Mesenteric fat pad (tissue), 1 donor: ENCODE data around the gene GAR1. TPM values are rescaled to one million over a fixed set of nuclear protein-coding genes. Genes with fewer than 3 reads are reported as not detected.
A peak's percentile ranks its signal among the peaks of the same experiment; 100 is the strongest.
"Not testable (repeated sequence)": the region's sequence is repeated elsewhere in the genome, so short reads cannot be mapped to it uniquely, and the experiment has no call there.

Source experiments
- DNase-seq: peaks from one replicate; pipeline ENCODE4 v3.0.0-alpha.2; 2020; ENCODE audit warnings: low spot score
- long read RNA-seq: library from polyadenylated mRNA; unstranded; transcript quantifications from one replicate; pipeline ENCODE4 v2.0.0, GENCODE V29; 2020
- total RNA-seq: library from RNA; stranded (reverse); fragmentation: NEBNext Ultra II Directional; extraction: Animal tissue kit (Norgen Biotek cat#: 25700); gene quantifications from one replicate; pipeline ENCODE4 v1.2.1, GENCODE V29; 2021
- donor health status: DM: yes; HTN: yes; CAD: no.

Gene GAR1
- total RNA-seq = 15.7 TPM
- long read RNA-seq, transcript GAR1-201 (7 exons, 1,224 nt) = major isoform, 10 of 12 reads
- long read RNA-seq, partial matches to known transcripts = 0 of 12 reads
- long read RNA-seq, other reads (novel, unspliced or antisense) = 2 of 12 reads

DNA sequence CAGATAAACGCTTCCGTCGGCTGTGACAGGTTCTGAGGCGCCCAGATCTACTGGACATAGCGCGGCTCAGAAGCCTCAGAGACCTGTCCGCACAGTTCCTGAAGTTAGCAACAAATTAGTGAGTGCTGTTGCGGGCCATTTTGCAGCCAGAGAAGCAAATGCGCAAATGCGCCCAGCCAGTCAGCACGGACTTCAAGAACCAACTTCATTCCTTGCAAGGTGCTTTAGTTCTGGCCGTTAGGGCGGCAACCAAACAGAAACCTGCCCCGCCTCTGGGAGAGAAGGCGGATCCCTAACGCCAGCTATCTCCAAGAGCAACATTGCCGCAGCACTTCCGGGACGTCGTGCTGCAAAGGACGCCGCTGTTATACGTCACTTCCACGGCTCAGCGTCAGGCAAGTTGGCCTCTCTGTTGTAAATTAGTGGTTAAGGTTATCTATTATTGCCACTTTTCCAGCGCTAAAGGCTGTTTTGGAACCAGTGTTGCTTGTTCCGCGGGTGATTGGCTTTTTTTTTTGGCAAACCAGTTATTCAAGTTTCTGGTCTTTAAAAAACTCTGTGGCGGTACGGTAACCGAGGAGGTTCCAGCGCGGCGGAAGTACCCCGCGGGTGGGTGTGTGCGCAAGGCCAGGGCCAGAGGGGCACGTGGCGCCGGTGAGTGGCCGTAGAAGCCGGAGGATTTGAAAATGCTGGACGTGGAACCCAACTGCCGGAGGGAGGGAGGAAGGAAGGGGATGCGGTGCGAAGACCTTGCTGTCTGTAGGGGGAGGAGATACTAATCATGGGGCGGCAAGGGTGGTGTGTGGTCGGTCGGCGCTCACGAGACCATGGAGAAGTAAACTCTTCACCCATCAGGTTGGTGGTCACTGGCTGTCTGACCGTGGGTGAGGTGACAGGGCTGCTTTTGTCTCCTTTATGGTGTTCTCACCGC lies at the start of gene GAR1:
Gene GAR1 (plus strand): TSS at position 612 of the 931 bp plus-strand sequence. CDS start 403 bp downstream, outside the sequence.
- DNase-seq = peak; percentile 91

DNA sequence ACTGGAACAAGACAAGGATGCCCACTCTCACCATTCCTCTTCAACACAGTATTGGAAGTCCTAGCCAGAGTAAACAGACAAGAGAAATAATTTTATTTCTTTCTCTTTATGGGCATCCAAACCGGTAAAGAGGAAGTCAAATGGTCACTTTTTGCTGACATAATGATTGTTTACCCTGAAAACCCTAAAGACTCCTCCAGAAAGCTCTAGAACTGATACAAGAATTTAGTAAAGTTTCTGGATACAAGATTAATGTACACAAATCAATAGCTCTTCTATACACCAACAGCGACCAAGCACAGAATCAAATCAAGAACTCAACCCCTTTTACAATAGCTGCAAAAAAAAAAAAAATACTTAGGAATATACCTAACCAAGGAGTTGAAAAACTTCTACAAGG lies 33.5 kb upstream of the GAR1 start:
- not testable (repeated sequence) for DNase-seq

DNA sequence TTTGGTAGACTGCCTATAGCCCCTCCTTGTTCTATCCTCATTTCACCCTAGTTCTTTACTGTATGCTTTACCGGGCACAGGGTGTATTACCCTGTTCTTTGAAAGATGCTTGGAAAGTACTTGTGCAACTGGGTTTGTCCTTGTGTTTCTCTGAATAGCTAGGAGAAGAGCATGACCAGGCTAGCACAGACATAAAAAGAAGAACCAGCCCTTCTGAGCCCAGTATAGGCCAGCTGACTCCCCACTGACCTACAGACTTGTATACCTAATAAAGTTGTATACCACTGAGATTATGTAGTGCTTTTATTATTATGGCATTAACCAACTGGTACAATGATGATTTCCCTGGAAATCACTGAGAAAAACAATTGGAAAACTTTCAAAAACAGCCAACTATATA lies 28.7 kb upstream of the GAR1 start:
- DNase-seq = no peak

DNA sequence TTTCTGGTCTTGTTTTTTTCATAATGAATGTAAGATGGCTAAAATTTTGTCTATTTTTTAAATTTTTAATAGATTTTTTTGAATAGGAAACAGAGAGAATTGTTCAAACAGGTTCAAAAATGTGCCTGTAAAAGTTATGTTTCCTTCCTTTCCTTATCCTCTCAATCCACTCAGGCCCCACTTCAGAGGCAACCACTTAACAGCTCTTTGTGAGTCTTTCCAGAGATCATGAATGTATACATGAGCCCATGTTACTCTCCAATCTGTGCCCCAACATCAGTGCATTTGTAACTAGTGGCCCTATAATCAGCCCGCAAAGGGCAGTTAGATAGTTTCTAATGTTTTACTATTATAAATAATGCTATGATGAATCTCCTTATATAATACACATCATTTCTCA lies 27.8 kb upstream of the GAR1 start:
- no peak for DNase-seq

DNA sequence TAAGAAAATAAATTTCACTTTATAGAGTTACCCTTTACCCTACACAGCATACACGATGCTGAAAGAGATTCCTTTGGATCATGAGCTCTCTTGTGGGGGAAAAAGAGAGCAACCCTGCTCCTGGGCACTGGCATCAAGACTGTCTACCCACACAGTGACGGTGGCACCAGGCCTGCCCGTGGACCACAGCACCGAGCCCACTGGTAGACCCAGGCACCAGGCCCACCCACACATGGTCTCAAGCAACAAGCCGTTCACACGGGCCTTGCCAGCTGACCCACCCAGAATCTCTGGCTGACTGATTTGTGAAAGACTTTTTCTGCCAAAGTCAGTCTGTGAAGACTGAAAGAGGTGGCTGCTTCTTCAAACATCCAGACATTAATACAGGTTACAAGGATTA lies 20.5 kb upstream of the GAR1 start:
- DNase-seq = no peak

DNA sequence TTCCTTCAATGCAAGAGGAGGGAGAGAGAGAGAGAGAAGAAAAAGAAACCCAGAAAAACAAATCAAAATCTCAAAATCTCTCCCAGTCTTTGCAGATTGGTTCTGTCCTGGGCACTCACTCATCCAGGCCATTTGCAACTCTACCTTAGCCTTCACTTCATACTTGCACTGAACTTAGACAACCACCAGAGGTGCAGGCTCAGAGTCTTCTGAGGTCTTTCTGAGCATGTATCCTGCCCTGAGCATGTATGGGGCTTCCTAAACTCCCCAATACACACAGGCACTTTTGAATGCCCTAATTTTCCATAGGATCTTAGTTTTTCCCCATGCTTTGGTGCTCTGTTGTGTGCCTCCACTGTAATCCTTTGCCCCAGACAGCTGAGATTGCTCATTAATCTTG lies 16.7 kb upstream of the GAR1 start:
- no peak for DNase-seq

DNA sequence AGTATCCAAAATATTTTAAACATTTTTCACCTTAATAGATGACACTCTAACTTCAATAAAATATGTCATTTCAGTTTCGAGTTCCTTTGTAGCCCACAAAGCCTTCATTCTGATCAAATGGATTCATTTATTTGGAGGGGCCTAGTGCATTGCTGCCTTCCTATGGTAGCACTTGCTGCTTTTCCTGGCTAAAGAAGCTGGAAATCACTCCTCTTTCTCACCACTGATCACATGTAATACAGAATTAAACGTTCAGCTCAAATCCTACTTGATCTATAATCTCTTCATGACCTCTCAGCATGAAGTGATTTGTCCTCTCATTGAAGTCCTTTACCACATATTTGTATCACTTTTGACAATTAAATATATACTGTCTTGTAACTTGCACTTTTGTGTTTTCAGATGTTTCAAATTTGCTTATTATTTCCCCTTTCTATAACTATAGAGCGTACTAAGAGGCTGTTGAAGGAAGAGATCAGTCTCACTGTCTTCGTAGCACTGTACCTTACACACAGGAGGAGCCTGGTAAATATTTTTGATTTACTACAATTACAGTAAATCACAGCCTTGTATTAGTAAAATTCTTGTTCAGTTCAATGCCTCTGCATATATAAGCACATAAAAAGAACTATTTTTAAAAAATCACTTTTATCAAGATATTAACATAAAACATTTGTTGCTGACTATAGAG lies 14.3 kb upstream of the GAR1 start:
- no peak for DNase-seq

DNA sequence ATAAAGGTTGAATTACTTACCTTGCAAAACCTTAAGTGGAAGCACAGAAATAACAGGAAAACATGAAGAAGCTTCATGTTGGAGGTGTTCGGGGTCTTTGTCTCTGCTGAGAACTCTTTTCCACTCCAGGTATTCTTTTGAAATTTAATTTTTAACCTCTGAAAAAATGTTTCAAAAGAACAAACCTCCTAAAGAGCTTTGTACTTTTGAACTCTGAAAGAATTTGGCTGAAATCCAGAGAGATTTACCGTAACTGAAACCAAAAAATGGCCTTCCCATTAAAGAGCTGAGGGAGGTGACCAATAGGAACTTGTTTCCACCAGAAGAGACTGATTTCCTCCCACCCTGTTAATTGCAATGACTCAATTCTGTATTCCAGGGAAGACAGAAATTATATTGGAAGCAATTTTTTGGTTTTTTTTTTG lies 13.7 kb upstream of the GAR1 start, which contains the start of gene CFI:
Gene CFI (minus strand): TSS at position 105 of the 425 bp plus-strand sequence. CDS start 28 bp downstream, at position 77.
- DNase-seq = no peak

DNA sequence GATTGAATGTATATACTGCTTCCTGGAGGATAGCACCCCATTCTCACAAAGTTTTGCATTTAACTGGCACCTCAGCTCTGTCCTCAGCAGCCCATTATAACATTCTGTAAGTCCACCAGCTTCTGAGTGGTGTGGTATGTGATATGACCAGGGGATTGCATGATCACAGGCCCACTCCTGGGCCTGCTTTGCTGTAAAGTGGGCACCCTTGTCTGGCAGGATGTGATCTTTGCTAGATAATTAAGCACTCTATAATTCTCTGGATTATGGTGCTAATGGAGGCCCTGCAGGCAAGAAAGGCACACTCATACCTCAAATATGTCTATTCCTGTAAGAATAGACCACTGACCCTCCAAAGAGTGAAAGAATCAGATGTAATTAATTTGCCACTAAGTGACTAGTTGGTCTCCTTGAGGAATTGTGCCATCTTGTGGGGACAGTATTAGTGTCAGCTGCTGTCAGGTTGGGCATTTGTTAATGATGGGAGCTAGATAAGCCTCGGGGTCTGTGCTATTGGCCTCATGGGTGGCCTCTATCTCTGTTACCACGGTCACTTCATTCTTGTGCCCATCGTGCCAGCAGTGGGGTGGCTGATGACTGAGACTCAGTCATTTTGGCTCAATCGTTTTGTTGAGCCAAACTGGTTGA lies 11.5 kb upstream of the GAR1 start:
- no peak for DNase-seq

DNA sequence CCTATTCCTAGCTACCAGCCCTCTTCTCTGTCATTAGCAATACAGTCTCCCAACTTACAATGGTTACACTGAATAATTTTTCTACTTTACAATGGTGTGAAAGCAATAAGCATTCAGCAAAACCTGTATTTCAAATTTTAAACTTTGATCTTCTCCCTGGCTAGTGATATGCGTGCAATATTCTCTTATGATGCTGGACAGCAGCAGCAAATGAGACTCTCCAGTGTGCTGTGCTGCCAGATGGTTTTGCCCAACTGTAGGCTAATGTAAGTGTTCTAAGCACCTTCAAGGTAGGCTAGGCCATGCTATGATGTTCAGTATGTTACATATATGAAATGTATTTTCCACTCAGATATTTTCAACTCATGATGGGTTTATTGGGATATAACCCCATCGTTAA lies 5.9 kb upstream of the GAR1 start:
- DNase-seq = no peak

DNA sequence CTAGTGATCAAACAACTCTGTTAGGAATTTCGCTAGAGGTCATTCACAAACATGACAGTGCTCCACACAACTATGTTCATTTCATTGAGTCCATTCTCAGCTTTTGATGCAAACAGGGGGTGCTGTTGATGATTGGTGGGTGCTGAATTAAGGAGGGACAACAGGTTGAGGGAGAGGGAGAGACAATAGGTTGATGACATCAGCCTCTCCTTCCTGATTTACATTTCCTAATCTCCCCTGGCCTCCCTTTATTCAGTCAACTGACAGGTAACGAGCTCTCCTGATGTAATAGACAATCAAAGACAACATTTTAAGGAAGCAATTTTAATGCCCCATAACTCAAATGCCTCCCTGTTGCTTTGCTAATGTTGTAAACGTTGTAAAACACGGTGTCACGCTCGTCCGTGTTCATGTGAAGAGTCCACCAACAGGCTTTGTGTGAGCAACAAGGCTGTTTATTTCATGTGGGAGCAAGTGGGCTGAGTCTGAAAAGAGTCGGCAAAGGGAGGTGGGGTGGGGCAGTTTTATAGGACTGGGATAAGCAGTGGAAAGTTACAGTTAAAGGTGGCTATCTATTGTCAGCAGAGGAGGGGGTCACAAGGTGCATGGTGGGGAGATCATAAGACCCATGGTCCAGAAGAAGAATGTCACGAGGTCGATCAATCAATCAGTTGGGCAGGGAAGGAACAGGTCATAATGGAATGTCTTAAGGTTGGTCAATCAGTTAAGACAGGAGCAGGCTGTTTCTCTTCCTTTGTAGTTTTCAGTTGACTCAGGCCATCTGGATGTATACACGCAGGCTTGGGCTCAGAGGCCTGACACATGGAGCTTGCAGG lies 4.8 kb upstream of the GAR1 start:
- no peak for DNase-seq

DNA sequence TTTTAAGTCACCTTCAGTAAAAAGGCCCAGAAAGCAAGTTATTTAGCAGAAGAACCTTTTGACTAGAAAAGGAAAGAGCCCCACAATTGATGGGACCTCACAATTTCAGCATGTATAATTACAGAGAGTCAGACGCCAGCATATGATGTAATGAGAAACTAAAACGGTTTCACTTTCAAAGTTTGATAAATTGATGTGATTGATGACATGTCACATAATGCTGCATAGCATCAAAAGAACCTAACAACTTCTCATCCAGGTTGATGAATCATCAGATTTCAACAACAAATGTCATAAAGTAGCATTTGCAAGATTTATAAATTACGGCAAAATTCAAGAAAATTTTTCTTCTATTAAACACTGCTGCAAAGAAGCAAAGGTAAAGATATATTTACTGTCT lies 3.9 kb upstream of the GAR1 start:
- DNase-seq = no peak

DNA sequence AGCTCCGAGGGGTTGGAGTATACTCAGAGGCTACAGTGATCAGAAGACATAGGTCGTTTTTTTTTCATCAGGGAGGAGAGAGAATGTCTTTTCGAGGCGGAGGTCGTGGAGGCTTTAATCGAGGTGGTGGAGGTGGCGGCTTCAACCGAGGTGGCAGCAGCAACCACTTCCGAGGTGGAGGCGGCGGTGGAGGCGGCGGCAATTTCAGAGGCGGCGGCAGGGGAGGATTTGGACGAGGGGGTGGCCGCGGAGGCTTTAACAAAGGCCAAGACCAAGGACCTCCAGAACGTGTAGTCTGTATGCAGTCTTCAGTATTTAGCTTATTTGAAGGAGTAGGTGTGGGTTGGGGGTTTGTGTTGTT lies 500 bp downstream of the GAR1 start:
- DNase-seq = no peak

DNA sequence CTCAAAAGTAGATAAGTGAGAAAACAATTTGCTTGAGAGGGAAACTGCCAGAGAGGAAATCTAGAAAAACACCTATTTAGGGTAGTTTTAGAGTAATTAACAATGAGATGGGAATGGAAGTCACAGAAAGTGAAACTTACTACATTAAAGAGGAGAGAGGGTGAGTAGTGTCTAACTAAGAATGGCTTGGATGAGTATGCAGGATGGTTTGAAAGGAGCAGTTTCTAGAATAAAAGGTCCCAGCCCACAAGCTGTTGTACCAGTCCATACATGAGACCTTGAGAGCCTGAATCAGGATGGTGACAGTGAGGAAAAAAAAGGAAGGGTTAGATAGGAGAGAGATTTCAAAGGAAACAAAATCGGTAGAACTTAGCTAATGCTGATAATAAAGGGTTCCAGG lies 1.3 kb downstream of the GAR1 start:
- DNase-seq = no peak

DNA sequence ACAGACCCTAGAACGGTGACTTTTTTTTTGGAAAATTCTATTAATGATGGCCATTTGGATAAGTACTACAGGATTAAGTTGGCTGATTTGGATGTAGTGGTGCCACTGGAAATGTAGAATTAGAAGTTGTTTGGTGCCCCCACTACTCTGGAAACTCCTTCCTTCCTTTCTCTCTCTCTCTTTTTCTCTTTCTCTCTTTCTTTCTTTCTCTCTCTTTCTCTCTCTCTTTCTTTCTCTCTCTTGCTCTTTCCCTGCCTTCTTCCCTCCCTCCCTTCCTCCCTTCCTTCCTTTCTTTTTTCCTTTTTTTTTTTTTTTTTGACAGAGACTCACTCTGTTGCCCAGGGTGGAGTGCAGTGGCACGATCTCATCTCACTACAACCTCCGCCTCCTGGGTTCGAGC lies 2.7 kb downstream of the GAR1 start:
- no peak for DNase-seq

DNA sequence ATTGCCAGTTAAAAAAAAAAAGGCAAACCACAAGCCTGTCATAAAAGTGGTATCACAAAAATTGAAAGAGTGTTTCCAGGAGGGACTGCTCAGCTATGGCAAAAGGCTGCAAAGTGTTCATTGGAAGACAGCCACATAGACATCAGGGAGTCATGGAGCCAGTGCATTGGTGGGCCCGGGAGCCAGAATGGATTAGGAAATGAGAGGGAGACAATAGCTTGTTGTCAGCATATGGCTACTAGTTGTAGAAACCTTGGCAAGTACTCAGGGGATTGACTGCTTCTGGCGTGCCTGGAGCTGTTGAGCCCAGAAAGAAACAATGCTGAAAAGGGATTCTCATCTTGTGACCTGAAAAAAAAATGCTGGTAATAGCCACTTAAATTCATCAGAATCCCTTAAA lies 5.0 kb downstream of the GAR1 start:
- DNase-seq = no peak

DNA sequence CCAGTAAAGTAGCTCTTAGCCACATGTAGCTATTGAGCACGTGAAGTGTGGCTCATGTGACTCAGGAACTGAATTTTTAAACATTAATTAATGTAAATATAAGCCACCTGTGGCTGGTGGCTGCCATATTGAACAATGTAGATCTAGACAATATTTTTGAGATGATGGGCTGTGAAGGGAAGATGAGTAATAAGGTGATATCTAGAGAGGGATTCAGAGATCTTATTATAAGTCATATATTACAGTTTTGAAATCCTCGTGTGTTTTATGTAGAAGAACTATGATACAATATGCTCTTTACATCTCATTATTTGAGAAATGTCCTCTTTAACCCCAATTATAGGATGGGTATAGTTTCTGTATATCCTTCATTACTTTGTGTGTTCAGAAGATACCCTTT lies 5.6 kb downstream of the GAR1 start:
- no peak for DNase-seq

DNA sequence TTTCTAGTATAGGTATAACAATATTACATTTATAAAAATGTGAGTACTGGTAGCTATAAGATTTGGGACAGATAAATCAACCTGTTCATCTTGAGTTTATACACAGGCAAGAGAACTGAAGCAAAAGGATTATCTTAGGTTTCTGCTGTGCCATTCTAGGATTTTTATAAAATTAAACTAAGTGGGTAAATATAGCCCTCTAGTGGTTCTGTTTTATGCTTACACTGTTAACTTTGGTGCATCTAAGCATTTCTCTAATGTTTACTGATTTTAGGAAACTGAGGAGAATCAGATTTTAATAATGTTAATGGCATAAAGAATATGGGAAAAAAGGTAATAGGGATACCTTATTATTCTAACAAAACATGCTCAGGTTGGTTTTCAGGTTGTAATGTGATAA lies 11.2 kb downstream of the GAR1 start:
- DNase-seq = no peak

DNA sequence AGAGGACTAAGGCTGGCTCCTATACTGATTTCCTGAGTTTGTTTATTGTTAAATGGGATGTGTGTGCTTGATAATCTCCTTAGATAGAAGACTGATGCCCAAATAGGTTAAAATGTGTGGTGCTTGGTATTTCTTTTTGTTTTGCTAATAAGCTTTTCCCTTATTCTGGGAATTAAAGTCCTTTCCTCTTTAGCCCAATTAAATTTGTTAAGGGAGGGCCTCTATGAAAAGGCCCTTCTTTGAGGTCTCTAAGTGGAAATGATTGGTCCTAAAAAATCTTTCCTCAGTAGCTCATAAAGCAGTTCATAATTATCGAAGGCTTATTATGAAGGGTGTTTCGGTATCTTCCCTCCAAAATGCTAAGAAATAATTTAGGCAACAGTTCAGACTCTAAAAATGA lies 12.1 kb downstream of the GAR1 start, which contains the start of gene RRH:
Gene RRH (plus strand): TSS at position 301 of the 400 bp plus-strand sequence. CDS start 56 bp downstream, at position 357.
- no peak for DNase-seq

DNA sequence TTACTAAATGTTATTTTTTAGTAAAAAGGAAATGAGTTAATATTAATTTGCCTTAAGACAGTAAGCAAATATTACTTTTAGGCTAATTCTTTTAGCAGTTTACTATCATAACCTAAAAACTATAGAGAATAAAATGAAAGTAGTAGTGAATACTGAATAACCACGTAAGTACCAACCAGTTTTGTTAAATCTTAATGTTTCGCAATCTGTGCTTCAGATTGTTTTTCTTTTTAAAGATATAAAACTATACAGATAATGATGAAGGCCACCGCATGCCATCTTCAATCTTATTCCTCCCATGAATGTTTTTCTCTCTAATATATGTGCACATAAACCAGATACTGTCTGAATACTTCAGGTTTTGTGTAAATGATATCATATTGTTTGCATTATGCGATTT lies 18.2 kb downstream of the GAR1 start:
- no peak for DNase-seq

DNA sequence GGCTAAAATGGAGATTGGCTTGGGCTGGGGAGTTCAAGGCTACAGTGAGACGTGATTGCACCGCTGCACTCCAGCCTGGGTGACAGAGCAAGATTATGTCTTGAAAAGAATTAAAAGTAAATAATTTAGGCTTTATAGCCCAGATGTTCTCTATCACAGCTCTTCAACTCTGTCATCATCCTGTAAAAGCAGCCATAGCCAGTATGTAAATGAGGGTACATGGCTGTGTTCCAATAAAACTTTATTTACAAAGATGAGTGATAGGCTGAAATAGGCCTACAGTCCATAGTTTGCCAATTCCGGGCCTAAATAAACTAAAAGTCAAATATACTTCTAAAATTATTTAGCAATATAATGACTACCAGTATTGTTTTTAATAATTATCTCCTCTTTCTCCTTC lies 21.4 kb downstream of the GAR1 start:
- DNase-seq = no peak
